K562 (cell line): ENCODE results near the gene FGF22.

Experiments
- CHD2 ChIP-seq: IDR thresholded peaks from 2 replicates; pipeline ENCODE4 v1.6.1; 2011; ENCODE audit warnings: low read depth, low read length
- CTCF ChIP-seq, 3 experiments: IDR thresholded peaks in 2 of 3; conservative IDR thresholded peaks in 1 of 3; 2 replicates each; pipeline ENCODE4 v1.5.1; 2011 to 2012; ENCODE audit warnings: low read length in 3 of 3, mild to moderate bottlenecking in 3 of 3, control low read depth in 2 of 3, improper control_type of control experiment in 1 of 3, inconsistent platforms in 1 of 3, low read depth in 1 of 3, mixed read lengths in 1 of 3, moderate library complexity in 1 of 3; ENCODE audit not compliant: insufficient read depth in 2 of 3
- ELF1 ChIP-seq: fragments of 200-800 bp; sonication (Bioruptor generic); IDR thresholded peaks from 2 replicates; pipeline ENCODE4 v1.6.1; 2016; ENCODE audit warnings: missing genetic modification characterization, missing compliant biosample characterization
- POLR2A ChIP-seq: fragments of 450-650 bp; conservative IDR thresholded peaks from 2 replicates; pipeline ENCODE4 v1.6.1; 2016
- RFX5 ChIP-seq: IDR thresholded peaks from 2 replicates; pipeline ENCODE4 v1.6.1; 2011; ENCODE audit warnings: low read depth, mild to moderate bottlenecking, improper control_type of control experiment, low read length
- SRF ChIP-seq, 2 experiments: fragments of 250-450, 450-650 bp in 1 of 2; sonication (Bioruptor Pico) in 1 of 2; sonication (generic) in 1 of 2; formaldehyde crosslinking; IDR thresholded peaks; 2 replicates each; pipeline versions ENCODE4 v1.5.0 to v1.5.1; 2020 to 2022; ENCODE audit warnings: mild to moderate bottlenecking in 1 of 2, missing genetic modification reagents in 1 of 2
- ZNF639 ChIP-seq, 2 experiments: fragments of 200-800 bp in 1 of 2; sonication (Bioruptor generic) in 1 of 2; sonication (generic) in 1 of 2; formaldehyde crosslinking in 1 of 2; IDR thresholded peaks in 1 of 2; conservative IDR thresholded peaks in 1 of 2; 2 replicates each; pipeline versions ENCODE4 v1.5.0 to v1.6.1; 2016 to 2020; ENCODE audit warnings: missing compliant biosample characterization in 1 of 2, missing genetic modification characterization in 1 of 2, missing genetic modification reagents in 1 of 2

DNA sequence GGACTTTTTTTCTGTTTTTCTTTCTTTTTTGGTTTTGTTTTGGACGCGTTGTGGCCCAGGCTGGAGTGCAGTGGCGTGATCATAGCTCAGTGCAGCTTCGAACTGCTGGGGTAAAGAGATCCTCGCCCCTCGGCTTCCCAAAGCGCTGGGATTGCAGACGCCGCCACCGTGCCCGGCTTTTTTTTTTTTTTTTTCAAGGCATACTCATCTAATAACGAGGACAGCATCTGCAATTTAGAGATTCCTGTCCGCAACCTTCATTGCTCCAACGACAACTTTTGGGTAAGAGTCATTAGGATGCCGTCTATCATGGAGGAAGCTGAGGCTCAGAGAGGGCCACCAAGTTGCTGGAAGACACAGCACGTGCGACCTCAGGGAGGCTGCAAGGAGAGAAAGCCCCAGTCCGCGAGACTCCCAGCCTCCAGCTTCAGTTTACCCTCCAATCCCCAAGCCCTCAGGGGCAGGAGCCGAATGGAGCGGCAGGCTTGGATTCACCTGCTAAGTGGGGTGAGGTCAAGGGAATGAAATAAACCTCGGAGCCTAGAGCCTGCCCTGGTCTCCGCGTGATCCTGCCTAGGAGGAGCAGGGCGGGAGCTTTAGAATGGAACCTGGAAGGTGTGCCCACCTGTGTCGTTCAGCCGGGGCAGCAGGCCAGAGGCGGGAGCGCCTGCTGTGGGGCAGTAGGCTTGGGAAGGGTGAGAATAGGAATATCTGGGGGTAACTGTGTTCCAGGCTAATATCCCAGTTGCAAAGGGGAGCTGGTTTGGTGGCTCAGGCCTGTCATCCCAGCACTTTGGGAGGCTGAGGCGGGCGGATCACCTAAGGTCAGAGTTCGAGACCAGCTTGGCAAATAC, 5.7 kb upstream of the FGF22 start:
- TF ChIP-seq SRF (CRISPR knock-in tag; IDR thresholded peaks at IDR 0.05) = no peak
- no peak for TF ChIP-seq ELF1 (tag)
- no peak for TF ChIP-seq RFX5
- TF ChIP-seq ZNF639 (CRISPR knock-in tag; conservative IDR thresholded peaks at IDR 0.05 in 1 of 2, IDR thresholded peaks at IDR 0.05 in 1 of 2) = no peak
- no peak for TF ChIP-seq POLR2A
- no peak for TF ChIP-seq CTCF (IDR thresholded peaks at IDR 0.05 in 2 of 3, conservative IDR thresholded peaks at IDR 0.05 in 1 of 3; ENCODE audit: insufficient read depth in 2 of 3, low read depth in 1 of 3, low read length in 3 of 3)
- no peak for TF ChIP-seq CHD2
